ENCODE measurements around the gene OXNAD1.

OXNAD1 gene

GRCh38 chr3:16252243-16252978 is 12.6 kb upstream of the OXNAD1 start:
- H3K4me3 ChIP-seq (ENCODE audit: low read depth in 1 of 2, low read length in 1 of 2) = no peak overlapping the region
- H3K9me3 ChIP-seq = no peaks in the 10 kb centered on the region
- H3K4me1 ChIP-seq (ENCODE audit: control insufficient read depth in 1 of 2, insufficient read depth in 1 of 2, low read depth in 1 of 2, low read length in 1 of 2) = peaks cover 18% of the 10 kb centered on the region in 2 experiments
- H3K27me3 ChIP-seq = no peaks in the 10 kb centered on the region
- H3K36me3 ChIP-seq = no peaks in the 10 kb centered on the region
- H3K27ac ChIP-seq = peak overlapping the region; percentile 77
- TF ChIP-seq CTCF (IDR thresholded peaks at IDR 0.05) = no peak

GRCh38 chr3:16252988-16253387 is 12.0 kb upstream of the OXNAD1 start:
- Histone ChIP-seq H3K27ac (peak overlapping the region; percentile 77), H3K4me1 (ENCODE audit: control insufficient read depth in 1 of 2, insufficient read depth in 1 of 2, low read depth in 1 of 2, low read length in 1 of 2) (peaks cover 16 to 17% of the 10 kb centered on the region in 2 experiments), H3K9me3 (no peaks in the 10 kb centered on the region), H3K4me3 (ENCODE audit: low read depth in 1 of 2, low read length in 1 of 2) (no peak overlapping the region), H3K36me3 (no peaks in the 10 kb centered on the region), H3K27me3 (no peaks in the 10 kb centered on the region)
- no peak for TF ChIP-seq CTCF (IDR thresholded peaks at IDR 0.05)

- H3K27ac ChIP-seq = peak overlapping the region; percentile 77
- TF ChIP-seq CTCF (IDR thresholded peaks at IDR 0.05) = no peak
- H3K36me3 ChIP-seq = peaks cover 6% of the 10 kb centered on the region
- H3K4me1 ChIP-seq (ENCODE audit: control insufficient read depth in 1 of 2, insufficient read depth in 1 of 2, low read depth in 1 of 2, low read length in 1 of 2) = peaks cover 16 to 17% of the 10 kb centered on the region in 2 experiments
- no peaks in the 10 kb centered on the region for H3K9me3 ChIP-seq
- H3K27me3 ChIP-seq = no peaks in the 10 kb centered on the region
- peak overlapping the region in 1 of 2 experiments; percentile 9 for H3K4me3 ChIP-seq (ENCODE audit: low read depth in 1 of 2, low read length in 1 of 2)
Observed at GRCh38 chr3:16253601-16254000, 11.4 kb upstream of the OXNAD1 start.

GRCh38 chr3:16254916-16255315 is 10.1 kb upstream of the OXNAD1 start:
- peaks cover 16 to 17% of the 10 kb centered on the region in 2 experiments for H3K4me1 ChIP-seq (ENCODE audit: control insufficient read depth in 1 of 2, insufficient read depth in 1 of 2, low read depth in 1 of 2, low read length in 1 of 2)
- TF ChIP-seq CTCF (IDR thresholded peaks at IDR 0.05) = no peak
- peaks cover 19% of the 10 kb centered on the region for H3K36me3 ChIP-seq
- no peak overlapping the region for H3K27ac ChIP-seq
- H3K27me3 ChIP-seq = no peaks in the 10 kb centered on the region
- no peaks in the 10 kb centered on the region for H3K9me3 ChIP-seq
- H3K4me3 ChIP-seq (ENCODE audit: low read depth in 1 of 2, low read length in 1 of 2) = no peak overlapping the region

GRCh38 chr3:16255326-16255725 is 9.7 kb upstream of the OXNAD1 start:
- H3K4me3 ChIP-seq (ENCODE audit: low read depth in 1 of 2, low read length in 1 of 2) = no peak overlapping the region
- peaks cover 23% of the 10 kb centered on the region for H3K36me3 ChIP-seq
- no peaks in the 10 kb centered on the region for H3K9me3 ChIP-seq
- no peaks in the 10 kb centered on the region for H3K27me3 ChIP-seq
- no peak overlapping the region for H3K27ac ChIP-seq
- no peak for TF ChIP-seq CTCF (IDR thresholded peaks at IDR 0.05)
- H3K4me1 ChIP-seq (ENCODE audit: control insufficient read depth in 1 of 2, insufficient read depth in 1 of 2, low read depth in 1 of 2, low read length in 1 of 2) = peaks cover 16 to 17% of the 10 kb centered on the region in 2 experiments
